Measurements from ENCODE around the gene DNAJB8.

GRCh38 chr3:128490915-128491690 is 24.4 kb upstream of the DNAJB8 start:
- TF ChIP-seq, protein P1, sequence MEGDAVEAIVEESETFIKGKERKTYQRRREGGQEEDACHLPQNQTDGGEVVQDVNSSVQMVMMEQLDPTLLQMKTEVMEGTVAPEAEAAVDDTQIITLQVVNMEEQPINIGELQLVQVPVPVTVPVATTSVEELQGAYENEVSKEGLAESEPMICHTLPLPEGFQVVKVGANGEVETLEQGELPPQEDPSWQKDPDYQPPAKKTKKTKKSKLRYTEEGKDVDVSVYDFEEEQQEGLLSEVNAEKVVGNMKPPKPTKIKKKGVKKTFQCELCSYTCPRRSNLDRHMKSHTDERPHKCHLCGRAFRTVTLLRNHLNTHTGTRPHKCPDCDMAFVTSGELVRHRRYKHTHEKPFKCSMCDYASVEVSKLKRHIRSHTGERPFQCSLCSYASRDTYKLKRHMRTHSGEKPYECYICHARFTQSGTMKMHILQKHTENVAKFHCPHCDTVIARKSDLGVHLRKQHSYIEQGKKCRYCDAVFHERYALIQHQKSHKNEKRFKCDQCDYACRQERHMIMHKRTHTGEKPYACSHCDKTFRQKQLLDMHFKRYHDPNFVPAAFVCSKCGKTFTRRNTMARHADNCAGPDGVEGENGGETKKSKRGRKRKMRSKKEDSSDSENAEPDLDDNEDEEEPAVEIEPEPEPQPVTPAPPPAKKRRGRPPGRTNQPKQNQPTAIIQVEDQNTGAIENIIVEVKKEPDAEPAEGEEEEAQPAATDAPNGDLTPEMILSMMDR (IDR thresholded peaks at IDR 0.05), result no peak
- TF ChIP-seq EP300 (IDR thresholded peaks at IDR 0.05) (no peak), POLR2A (IDR thresholded peaks at IDR 0.05) (no peak), POLR2AphosphoS5 (IDR thresholded peaks at IDR 0.05) (no peak)
